ENCODE measurements around the gene CARMIL1.

CARMIL1 gene

GRCh38 chr6:25387911-25388310 lies 108.7 kb downstream of the CARMIL1 start:
- H3K4me1 ChIP-seq = no peaks in the 10 kb centered on the region

GRCh38 chr6:25388776-25389175 lies 109.6 kb downstream of the CARMIL1 start:
- no peaks in the 10 kb centered on the region for H3K9me3 ChIP-seq
- no peak for TF ChIP-seq CTCF (IDR thresholded peaks at IDR 0.05; ENCODE audit: low read depth, low read length)
- no peaks in the 10 kb centered on the region for H3K27me3 ChIP-seq
- H3K36me3 ChIP-seq = no peaks in the 10 kb centered on the region
- no peak for DNase-seq
- no peaks in the 10 kb centered on the region for H3K4me1 ChIP-seq
- no peak overlapping the region for H3K4me3 ChIP-seq (ENCODE audit: low read depth, low read length)

More at GRCh38 chr6:25387911-25388310, 108.7 kb downstream of the CARMIL1 start:
- no peaks in the 10 kb centered on the region for H3K36me3 ChIP-seq
- TF ChIP-seq CTCF (IDR thresholded peaks at IDR 0.05; ENCODE audit: low read depth, low read length) = no peak
- no peaks in the 10 kb centered on the region for H3K9me3 ChIP-seq
- DNase-seq = no peak
- H3K27me3 ChIP-seq = no peaks in the 10 kb centered on the region
- H3K4me3 ChIP-seq (ENCODE audit: low read depth, low read length) = no peak overlapping the region

- Histone ChIP-seq H3K36me3 (no peaks in the 10 kb centered on the region), H3K9me3 (no peaks in the 10 kb centered on the region), H3K4me3 (ENCODE audit: low read depth, low read length) (no peak overlapping the region), H3K4me1 (no peaks in the 10 kb centered on the region), H3K27me3 (no peaks in the 10 kb centered on the region)
- no peak for TF ChIP-seq CTCF (IDR thresholded peaks at IDR 0.05; ENCODE audit: low read depth, low read length)
- DNase-seq = no peak
Measured at GRCh38 chr6:25389471-25389870, 110.3 kb downstream of the CARMIL1 start.

- H3K27me3 ChIP-seq = no peaks in the 10 kb centered on the region
- TF ChIP-seq CTCF (IDR thresholded peaks at IDR 0.05; ENCODE audit: low read depth, low read length) = no peak
- no peaks in the 10 kb centered on the region for H3K36me3 ChIP-seq
- H3K4me3 ChIP-seq (ENCODE audit: low read depth, low read length) = no peak overlapping the region
- H3K4me1 ChIP-seq = no peaks in the 10 kb centered on the region
- no peak for DNase-seq
- no peaks in the 10 kb centered on the region for H3K9me3 ChIP-seq
Measured at GRCh38 chr6:25392372-25392771, 113.2 kb downstream of the CARMIL1 start.

GRCh38 chr6:25395731-25396130 lies 116.6 kb downstream of the CARMIL1 start:
- DNase-seq = no peak
- Histone ChIP-seq H3K9me3 (no peaks in the 10 kb centered on the region), H3K27me3 (no peaks in the 10 kb centered on the region), H3K4me1 (peaks cover 16% of the 10 kb centered on the region), H3K36me3 (no peaks in the 10 kb centered on the region), H3K4me3 (ENCODE audit: low read depth, low read length) (no peak overlapping the region)
- no peak for TF ChIP-seq CTCF (IDR thresholded peaks at IDR 0.05; ENCODE audit: low read depth, low read length)

- no peaks in the 10 kb centered on the region for H3K9me3 ChIP-seq
- H3K4me3 ChIP-seq (ENCODE audit: low read depth, low read length) = no peak overlapping the region
- H3K27me3 ChIP-seq = no peaks in the 10 kb centered on the region
- no peak for DNase-seq
- no peaks in the 10 kb centered on the region for H3K36me3 ChIP-seq
- no peak for TF ChIP-seq CTCF (IDR thresholded peaks at IDR 0.05; ENCODE audit: low read depth, low read length)
- peaks cover 16% of the 10 kb centered on the region for H3K4me1 ChIP-seq
Measured at GRCh38 chr6:25397406-25397805, 118.2 kb downstream of the CARMIL1 start.

Measured in BE2C (cell line).